GM12864 (cell line): ENCODE measurements around the gene ZEB2.

Source experiments
- DNase-seq: peaks from one replicate; pipeline ENCODE4 v3.0.0-alpha.2; 2011; ENCODE audit warnings: low read depth
- H3K4me3 ChIP-seq: 2 replicates; pipeline ENCODE4 v1.5.1; 2011; ENCODE audit warnings: mild to moderate bottlenecking, low read depth, low read length, control low read depth
- TF ChIP-seq, protein P1 (sequence below): IDR thresholded peaks from 2 replicates; pipeline ENCODE4 v1.5.1; 2011; ENCODE audit warnings: low read depth, mild to moderate bottlenecking, moderate library complexity, low read length, control low read depth, inconsistent platforms; ENCODE audit errors: missing control alignments

ZEB2 gene

DNA sequence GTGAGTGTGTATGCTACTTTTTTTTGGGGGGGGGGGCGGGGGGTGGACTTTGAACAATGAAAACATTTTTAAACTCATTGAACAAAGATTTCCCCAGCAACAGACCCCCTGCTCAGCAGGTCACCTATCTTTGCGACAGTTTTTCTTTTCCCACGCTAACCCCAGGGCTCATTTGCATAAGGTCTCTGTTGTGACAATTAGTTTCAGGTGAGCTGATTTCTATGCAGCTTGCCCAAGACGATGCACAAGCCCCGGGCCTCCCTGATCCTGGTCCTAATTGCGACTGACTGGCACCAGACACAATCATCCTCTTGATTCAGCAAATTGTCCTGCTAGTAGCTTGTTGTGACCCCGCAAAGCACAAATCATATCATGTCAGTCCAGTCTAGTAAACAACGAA is 40.3 kb downstream of the ZEB2 start:
- H3K4me3 ChIP-seq: no peak overlapping the region
- no peak for DNase-seq
- TF ChIP-seq, protein P1, sequence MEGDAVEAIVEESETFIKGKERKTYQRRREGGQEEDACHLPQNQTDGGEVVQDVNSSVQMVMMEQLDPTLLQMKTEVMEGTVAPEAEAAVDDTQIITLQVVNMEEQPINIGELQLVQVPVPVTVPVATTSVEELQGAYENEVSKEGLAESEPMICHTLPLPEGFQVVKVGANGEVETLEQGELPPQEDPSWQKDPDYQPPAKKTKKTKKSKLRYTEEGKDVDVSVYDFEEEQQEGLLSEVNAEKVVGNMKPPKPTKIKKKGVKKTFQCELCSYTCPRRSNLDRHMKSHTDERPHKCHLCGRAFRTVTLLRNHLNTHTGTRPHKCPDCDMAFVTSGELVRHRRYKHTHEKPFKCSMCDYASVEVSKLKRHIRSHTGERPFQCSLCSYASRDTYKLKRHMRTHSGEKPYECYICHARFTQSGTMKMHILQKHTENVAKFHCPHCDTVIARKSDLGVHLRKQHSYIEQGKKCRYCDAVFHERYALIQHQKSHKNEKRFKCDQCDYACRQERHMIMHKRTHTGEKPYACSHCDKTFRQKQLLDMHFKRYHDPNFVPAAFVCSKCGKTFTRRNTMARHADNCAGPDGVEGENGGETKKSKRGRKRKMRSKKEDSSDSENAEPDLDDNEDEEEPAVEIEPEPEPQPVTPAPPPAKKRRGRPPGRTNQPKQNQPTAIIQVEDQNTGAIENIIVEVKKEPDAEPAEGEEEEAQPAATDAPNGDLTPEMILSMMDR: no peak

GRCh38 chr2:144479138-144479537 is 40.8 kb downstream of the ZEB2 start:
- H3K4me3 ChIP-seq: no peak overlapping the region
- TF ChIP-seq, protein P1: no peak
- no peak for DNase-seq

GRCh38 chr2:144477957-144478311 is 42.0 kb downstream of the ZEB2 start:
- no peak overlapping the region for H3K4me3 ChIP-seq
- TF ChIP-seq, protein P1: no peak
- no peak for DNase-seq

DNA sequence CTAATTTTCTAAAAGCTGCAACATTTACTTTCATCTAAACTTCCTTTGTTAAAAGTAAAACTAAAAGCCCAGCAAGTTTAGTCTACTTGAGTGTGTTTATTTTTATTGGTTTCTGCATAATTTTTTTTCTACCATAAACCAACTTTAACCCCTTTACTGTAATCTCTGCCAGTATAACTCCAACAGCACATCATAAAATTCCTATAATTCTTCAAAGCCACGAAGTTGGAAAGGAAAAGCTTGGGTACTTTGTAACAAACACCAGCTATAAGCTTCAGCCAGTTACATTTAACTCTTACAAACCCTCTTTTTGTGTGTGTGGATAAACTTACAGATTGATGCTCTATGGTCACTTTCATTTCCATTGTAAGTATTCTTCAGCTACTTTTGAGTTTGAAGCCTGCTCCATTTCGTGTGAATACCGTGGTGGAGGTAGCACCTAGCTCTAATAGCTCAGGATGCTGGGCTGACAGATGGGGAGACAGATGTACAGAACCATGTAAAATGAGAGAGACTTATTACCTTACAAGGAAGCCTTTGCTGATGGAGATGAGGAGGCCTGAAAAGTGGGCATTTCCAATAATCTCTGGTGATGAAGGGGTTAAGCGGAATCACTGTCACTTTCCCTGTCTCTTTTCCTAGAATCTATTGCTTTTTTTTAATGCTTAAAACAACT is 42.5 kb downstream of the ZEB2 start:
- no peak overlapping the region for H3K4me3 ChIP-seq
- TF ChIP-seq, protein P1: no peak
- DNase-seq: no peak

GRCh38 chr2:144476682-144477081 is 43.2 kb downstream of the ZEB2 start:
- TF ChIP-seq, protein P1: no peak
- DNase-seq: no peak
- H3K4me3 ChIP-seq: no peak overlapping the region

GRCh38 chr2:144475569-144476275 is 44.2 kb downstream of the ZEB2 start:
- TF ChIP-seq, protein P1: no peak
- no peak for DNase-seq
- H3K4me3 ChIP-seq: no peak overlapping the region

DNA sequence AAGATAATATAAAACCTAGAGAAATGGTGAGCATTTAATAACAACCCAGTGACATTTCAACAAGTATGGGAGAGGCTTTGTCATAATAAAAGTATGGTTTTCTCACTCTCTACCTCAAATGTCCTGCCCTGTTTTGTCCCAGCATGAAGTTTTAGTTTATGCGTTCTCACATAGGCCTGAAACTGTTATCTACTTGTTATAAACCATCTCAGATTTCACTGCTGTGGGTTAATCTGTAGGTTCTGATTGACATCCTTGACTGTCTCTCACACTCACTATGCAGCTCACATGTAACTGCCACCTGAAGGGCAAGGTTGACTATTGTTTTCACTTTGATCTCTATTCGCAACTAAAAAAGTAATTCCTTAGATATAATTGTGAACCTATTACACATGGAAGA is 44.9 kb downstream of the ZEB2 start:
- H3K4me3 ChIP-seq: no peak overlapping the region
- TF ChIP-seq, protein P1: no peak
- DNase-seq: no peak
